Measurements from ENCODE around the gene CLEC9A. TPM values are rescaled to one million over a fixed set of nuclear protein-coding genes. Genes with fewer than 3 reads are reported as not detected.
"Not testable (repeated sequence)": the region's sequence is repeated elsewhere in the genome, so short reads cannot be mapped to it uniquely, and the experiment has no call there.

Gene CLEC9A
- total RNA-seq, 2 experiments from 2014 or later: not detected

- Mint-ChIP-seq H3K4me3 (no peak overlapping the region), H3K27me3 (no peaks in the 10 kb centered on the region), H3K36me3 (ENCODE audit: low read depth) (no peaks in the 10 kb centered on the region), H3K27ac (no peak overlapping the region), H3K4me1 (ENCODE audit: low read depth) (no peaks in the 10 kb centered on the region), H3K9me3 (no peaks in the 10 kb centered on the region)
- no peak for TF ChIP-seq CTCF (IDR thresholded peaks at IDR 0.05)
- CTCF ChIA-PET: no interaction called here
- POLR2A ChIA-PET: no interaction called here
- ATAC-seq (no peak), DNase-seq (no peak)
- intact Hi-C loops (cut with micrococcal nuclease): no loop called here
Measured at GRCh38 chr12:10025236-10025635, 5.2 kb upstream of the CLEC9A start.

- H3K4me1 Mint-ChIP-seq (ENCODE audit: low read depth); H3K4me3 Mint-ChIP-seq; ATAC-seq; POLR2A ChIA-PET; DNase-seq; H3K9me3 Mint-ChIP-seq; H3K36me3 Mint-ChIP-seq (ENCODE audit: low read depth); H3K27me3 Mint-ChIP-seq; H3K27ac Mint-ChIP-seq; intact Hi-C loops (cut with micrococcal nuclease): not testable (repeated sequence)
- CTCF ChIA-PET: interaction anchor here (1.3 kb wide), 1 partner anchor 12 kb away, joined by 3 read pairs; no protein-coding TSS in a partner anchor
Measured at GRCh38 chr12:10026666-10027065, 3.8 kb upstream of the CLEC9A start.

GRCh38 chr12:10027311-10027710, 3.2 kb upstream of the CLEC9A start:
- H3K27ac Mint-ChIP-seq: no peak overlapping the region
- no peaks in the 10 kb centered on the region for H3K36me3 Mint-ChIP-seq (ENCODE audit: low read depth)
- no peak overlapping the region for H3K4me3 Mint-ChIP-seq
- intact Hi-C loops (cut with micrococcal nuclease): no loop called here
- POLR2A ChIA-PET: no interaction called here
- no peaks in the 10 kb centered on the region for H3K9me3 Mint-ChIP-seq
- no peak for TF ChIP-seq CTCF (IDR thresholded peaks at IDR 0.05)
- H3K27me3 Mint-ChIP-seq: no peaks in the 10 kb centered on the region
- DNase-seq (no peak), ATAC-seq (no peak)
- CTCF ChIA-PET: no interaction called here
- no peaks in the 10 kb centered on the region for H3K4me1 Mint-ChIP-seq (ENCODE audit: low read depth)

GRCh38 chr12:10027721-10028120, 2.8 kb upstream of the CLEC9A start:
- no peaks in the 10 kb centered on the region for H3K9me3 Mint-ChIP-seq
- no peaks in the 10 kb centered on the region for H3K36me3 Mint-ChIP-seq (ENCODE audit: low read depth)
- TF ChIP-seq CTCF (IDR thresholded peaks at IDR 0.05): no peak
- POLR2A ChIA-PET: no interaction called here
- H3K27ac Mint-ChIP-seq: no peak overlapping the region
- no peak for DNase-seq
- CTCF ChIA-PET: no interaction called here
- no peaks in the 10 kb centered on the region for H3K4me1 Mint-ChIP-seq (ENCODE audit: low read depth)
- intact Hi-C loops (cut with micrococcal nuclease): no loop called here
- no peak for ATAC-seq
- no peak overlapping the region for H3K4me3 Mint-ChIP-seq
- no peaks in the 10 kb centered on the region for H3K27me3 Mint-ChIP-seq

GRCh38 chr12:10031321-10031720, 839 bp downstream of the CLEC9A start:
- Mint-ChIP-seq H3K27ac (no peak overlapping the region), H3K36me3 (ENCODE audit: low read depth) (no peaks in the 10 kb centered on the region), H3K27me3 (no peaks in the 10 kb centered on the region), H3K9me3 (no peaks in the 10 kb centered on the region), H3K4me1 (ENCODE audit: low read depth) (no peaks in the 10 kb centered on the region), H3K4me3 (no peak overlapping the region)
- ATAC-seq (no peak), DNase-seq (no peak)
- intact Hi-C loops (cut with micrococcal nuclease): loop anchor here (5.0 kb wide), 1 partner anchor 111 kb away; no protein-coding TSS in a partner anchor
- no peak for TF ChIP-seq CTCF (IDR thresholded peaks at IDR 0.05)
- POLR2A ChIA-PET: no interaction called here
- CTCF ChIA-PET: interaction anchor here (0.7 kb wide), 1 partner anchor 108 kb away, joined by 4 read pairs; no protein-coding TSS in a partner anchor

- no peak for TF ChIP-seq CTCF (IDR thresholded peaks at IDR 0.05)
- ATAC-seq (no peak), DNase-seq (no peak)
- H3K4me3 Mint-ChIP-seq: no peak overlapping the region
- no peaks in the 10 kb centered on the region for H3K36me3 Mint-ChIP-seq (ENCODE audit: low read depth)
- H3K27me3 Mint-ChIP-seq: no peaks in the 10 kb centered on the region
- intact Hi-C loops (cut with micrococcal nuclease): loop anchor here (5.0 kb wide), 1 partner anchor 111 kb away; no protein-coding TSS in a partner anchor
- POLR2A ChIA-PET: no interaction called here
- no peaks in the 10 kb centered on the region for H3K4me1 Mint-ChIP-seq (ENCODE audit: low read depth)
- CTCF ChIA-PET: interaction anchor here (0.9 kb wide), 1 partner anchor 108 kb away, joined by 3 read pairs; no protein-coding TSS in a partner anchor
- H3K27ac Mint-ChIP-seq: no peak overlapping the region
- H3K9me3 Mint-ChIP-seq: no peaks in the 10 kb centered on the region
Measured at GRCh38 chr12:10031771-10032175, 1.3 kb downstream of the CLEC9A start.
